ENCODE data around the gene RAP2A. TPM values are rescaled to one million over a fixed set of nuclear protein-coding genes. Genes with fewer than 3 reads are reported as not detected.
A peak's percentile ranks its signal among the peaks of the same experiment; 100 is the strongest.

The RAP2A gene
- total and polyA plus RNA-seq, 9 of the 15 experiments (the other 6 are each of a cell fraction or from before 2014, with no cell fraction given) = 1.8 to 11.7 (median 5.6) TPM

GRCh38 chr13:97440598-97441170 lies 6.7 kb downstream of the RAP2A start:
- Histone ChIP-seq H3K27me3 (ENCODE audit: control insufficient read depth in 2 of 2, insufficient read depth in 2 of 2, low read length in 2 of 2) (no peaks in the 10 kb centered on the region), H3K9me3 (replicated peaks; ENCODE audit: control insufficient read depth, insufficient read depth, low read depth, low read length) (no peaks in the 10 kb centered on the region), H3K9ac (ENCODE audit: insufficient read depth in 1 of 2, low read depth in 2 of 2, low read length in 2 of 2) (no peak overlapping the region), H3K27ac (ENCODE audit: extremely low read depth, low read depth, low read length) (no peak overlapping the region), H3K36me3 (ENCODE audit: control insufficient read depth, insufficient read depth, low read length) (no peaks in the 10 kb centered on the region), H3K4me2 (ENCODE audit: insufficient read depth, low read length) (no peak overlapping the region), H3K79me2 (ENCODE audit: control insufficient read depth, insufficient read depth, low read length) (peaks cover 13% of the 10 kb centered on the region), H3K9me1 (ENCODE audit: control insufficient read depth, insufficient read depth, low read length) (no peaks in the 10 kb centered on the region), H3K4me3 (no peak overlapping the region), H4K20me1 (replicated peaks; ENCODE audit: control insufficient read depth, insufficient read depth, low read length) (no peaks in the 10 kb centered on the region), H3K4me1 (replicated peaks in 1 of 2; ENCODE audit: control insufficient read depth in 2 of 2, insufficient read depth in 2 of 2, low read length in 2 of 2) (peaks cover 0 to 10% of the 10 kb centered on the region in 2 experiments; a peak in 2 of 5 replicates), H2AFZ (ENCODE audit: low read depth, low read length) (no peak overlapping the region)
- intact Hi-C loops (cut with micrococcal nuclease) = no loop called here
- DNase-seq (ENCODE audit: extremely low read depth in 1 of 4, low spot score in 3 of 4) = no peak
- ATAC-seq = no peak
- POLR2A ChIA-PET = interaction anchor here (1.2 kb wide), 1 partner anchor 10 kb away, joined by 4 read pairs; no protein-coding TSS in a partner anchor
- WGBS (ENCODE audit: insufficient coverage, low coverage, missing lambda C conversion rate) = 49% methylated on average over 2 of the region's 2 CpGs
- CTCF ChIA-PET (ENCODE audit: low intra/inter-chr PET ratio) = no interaction called here
- BruUV-seq (replicated peaks) = no TSS peak
- no peak for FAIRE-seq
- in situ Hi-C loops (cut with MboI) = no loop called here
- TF ChIP-seq SMARCE1 (IDR thresholded peaks at IDR 0.05) = no peak
- TF ChIP-seq ZNF24 (IDR thresholded peaks at IDR 0.05) = peak; percentile 60; the same call in 1 of the 2 replicates
- TF ChIP-seq ZNF507 (tag; conservative IDR thresholded peaks at IDR 0.05) = no peak
- TF ChIP-seq NFE2 (IDR thresholded peaks at IDR 0.05; ENCODE audit: low read depth) = no peak

- Histone ChIP-seq H2AFZ (ENCODE audit: low read depth, low read length) (no peak overlapping the region), H3K9me3 (replicated peaks; ENCODE audit: control insufficient read depth, insufficient read depth, low read depth, low read length) (no peaks in the 10 kb centered on the region), H3K9ac (ENCODE audit: insufficient read depth in 1 of 2, low read depth in 2 of 2, low read length in 2 of 2) (no peak overlapping the region), H3K4me2 (ENCODE audit: insufficient read depth, low read length) (no peak overlapping the region), H3K4me3 (no peak overlapping the region), H3K4me1 (replicated peaks in 1 of 2; ENCODE audit: control insufficient read depth in 2 of 2, insufficient read depth in 2 of 2, low read length in 2 of 2) (peaks cover 0 to 7% of the 10 kb centered on the region in 2 experiments; a peak in 2 of 5 replicates), H4K20me1 (replicated peaks; ENCODE audit: control insufficient read depth, insufficient read depth, low read length) (no peaks in the 10 kb centered on the region), H3K27ac (ENCODE audit: extremely low read depth, low read depth, low read length) (no peak overlapping the region), H3K79me2 (ENCODE audit: control insufficient read depth, insufficient read depth, low read length) (peaks cover 6% of the 10 kb centered on the region; the same call in 2 of the 3 replicates), H3K9me1 (ENCODE audit: control insufficient read depth, insufficient read depth, low read length) (no peaks in the 10 kb centered on the region), H3K36me3 (ENCODE audit: control insufficient read depth, insufficient read depth, low read length) (no peaks in the 10 kb centered on the region), H3K27me3 (ENCODE audit: control insufficient read depth in 2 of 2, insufficient read depth in 2 of 2, low read length in 2 of 2) (no peaks in the 10 kb centered on the region)
- ATAC-seq (no peak), FAIRE-seq (no peak), DNase-seq (ENCODE audit: extremely low read depth in 1 of 4, low spot score in 3 of 4) (no peak)
- CTCF ChIA-PET (ENCODE audit: low intra/inter-chr PET ratio) = no interaction called here
- in situ Hi-C loops (cut with MboI) = no loop called here
- POLR2A ChIA-PET = no interaction called here
- BruUV-seq (replicated peaks) = no TSS peak
- intact Hi-C loops (cut with micrococcal nuclease) = no loop called here
- TF ChIP-seq MYNN (IDR thresholded peaks at IDR 0.05) (no peak), MYNN (CRISPR knock-in tag; IDR thresholded peaks at IDR 0.05) (no peak), CBX3 (IDR thresholded peaks at IDR 0.05; ENCODE audit: borderline replicate concordance in 1 of 2, low read length in 2 of 2) (no peak), POLR2AphosphoS5 (IDR thresholded peaks at IDR 0.05; ENCODE audit: control insufficient read depth, insufficient read depth, low read depth, low read length) (no peak), KLF6 (CRISPR knock-in tag; IDR thresholded peaks at IDR 0.05; ENCODE audit: borderline replicate concordance) (no peak), ZNF655 (CRISPR knock-in tag; IDR thresholded peaks at IDR 0.05) (no peak), RFX1 (IDR thresholded peaks at IDR 0.05) (no peak), CBFB (CRISPR knock-in tag; IDR thresholded peaks at IDR 0.05) (no peak), MED1 (CRISPR knock-in tag; IDR thresholded peaks at IDR 0.05; ENCODE audit: borderline replicate concordance) (no peak), ETS2 (tag; IDR thresholded peaks at IDR 0.05; ENCODE audit: borderline replicate concordance, poor library complexity, severe bottlenecking) (no peak), ZKSCAN3 (CRISPR knock-in tag; IDR thresholded peaks at IDR 0.05) (no peak), MCM7 (IDR thresholded peaks at IDR 0.05) (no peak), SAFB2 (IDR thresholded peaks at IDR 0.05; ENCODE audit: borderline replicate concordance, low read depth, low read length, severe bottlenecking) (no peak), BACH1 (tag; IDR thresholded peaks at IDR 0.05) (no peak), ZFX (CRISPR knock-in tag; IDR thresholded peaks at IDR 0.05) (no peak)
Observed at GRCh38 chr13:97441368-97441767, 7.4 kb downstream of the RAP2A start.
